NT2/D1 (cell line): Measurements from ENCODE around the gene TSPAN9.

Source experiments
- DNase-seq: peaks from one replicate; pipeline ENCODE4 v3.0.0-alpha.2; 2011; ENCODE audit warnings: low read depth, low spot score
- H3K27me3 ChIP-seq: 2 replicates; pipeline ENCODE4 v1.6.0; 2011; ENCODE audit warnings: mild to moderate bottlenecking; ENCODE audit not compliant: insufficient read length, insufficient read depth
- H3K36me3 ChIP-seq: 2 replicates; pipeline ENCODE4 v1.6.1; 2011; ENCODE audit warnings: mild to moderate bottlenecking, low read length, mixed read lengths; ENCODE audit not compliant: insufficient read depth, insufficient read length
- H3K4me1 ChIP-seq: 2 replicates; pipeline ENCODE4 v1.5.1; 2011; ENCODE audit not compliant: insufficient read depth, insufficient read length
- H3K4me3 ChIP-seq: 2 replicates; pipeline ENCODE4 v1.5.1; 2011; ENCODE audit warnings: low read depth; ENCODE audit not compliant: insufficient read length
- H3K9ac ChIP-seq: 2 replicates; pipeline ENCODE4 v1.6.0; 2011; ENCODE audit warnings: low read depth; ENCODE audit not compliant: insufficient read length
- H3K9me3 ChIP-seq: 2 replicates; pipeline ENCODE4 v1.5.1; 2011; ENCODE audit warnings: mild to moderate bottlenecking, low read length; ENCODE audit not compliant: insufficient read depth
- SUZ12 ChIP-seq: IDR thresholded peaks from 2 replicates; pipeline ENCODE4 v1.6.1; 2011; ENCODE audit not compliant: insufficient read length, insufficient read depth; ENCODE audit errors: extremely low read depth
- YY1 ChIP-seq: IDR thresholded peaks from 2 replicates; pipeline ENCODE4 v1.6.1; 2011; ENCODE audit not compliant: insufficient read length, insufficient read depth
- ZNF274 ChIP-seq: IDR thresholded peaks from 2 replicates; pipeline ENCODE4 v1.6.1; 2011; ENCODE audit warnings: mild to moderate bottlenecking, low read depth, low read length

TSPAN9 gene

DNA sequence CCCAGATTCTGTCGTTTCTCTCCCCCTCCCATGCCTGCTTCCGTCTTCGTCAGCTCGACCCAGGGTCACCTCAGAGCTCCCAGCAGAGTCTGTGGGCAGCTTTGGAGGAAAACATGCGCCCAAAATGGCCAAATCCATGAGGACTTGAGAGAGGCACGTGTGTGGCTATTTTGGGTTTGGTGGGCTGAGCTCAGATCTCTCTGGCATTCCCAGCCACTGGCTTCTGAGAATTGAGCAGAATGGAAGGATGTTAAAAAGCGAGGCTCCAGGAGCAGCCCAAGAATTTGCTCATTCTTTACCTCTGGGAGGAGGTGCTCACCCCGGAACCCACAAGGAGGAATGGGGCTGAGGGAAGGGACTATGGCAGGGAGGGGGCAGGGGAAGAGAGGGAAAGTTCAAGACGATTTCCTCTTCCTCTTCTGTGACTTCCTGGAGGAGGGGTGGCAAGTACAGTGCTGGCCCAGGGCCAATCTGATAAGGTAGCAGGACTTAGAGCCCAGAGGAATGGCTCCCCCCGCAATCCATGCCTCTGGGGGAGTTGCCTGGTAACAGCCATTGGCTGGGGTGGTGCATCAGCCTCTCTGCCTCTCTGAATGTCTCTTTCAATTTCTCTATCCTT lies 20.1 kb downstream of the TSPAN9 start:
- Histone ChIP-seq H3K4me3 (no peak overlapping the region), H3K9me3 (peaks cover 17% of the 10 kb centered on the region; the same call in 1 of the 2 replicates), H3K27me3 (no peaks in the 10 kb centered on the region), H3K36me3 (peaks cover 10% of the 10 kb centered on the region), H3K9ac (no peak overlapping the region), H3K4me1 (peaks cover 15% of the 10 kb centered on the region)
- no peak for TF ChIP-seq YY1
- no peak for DNase-seq

DNA sequence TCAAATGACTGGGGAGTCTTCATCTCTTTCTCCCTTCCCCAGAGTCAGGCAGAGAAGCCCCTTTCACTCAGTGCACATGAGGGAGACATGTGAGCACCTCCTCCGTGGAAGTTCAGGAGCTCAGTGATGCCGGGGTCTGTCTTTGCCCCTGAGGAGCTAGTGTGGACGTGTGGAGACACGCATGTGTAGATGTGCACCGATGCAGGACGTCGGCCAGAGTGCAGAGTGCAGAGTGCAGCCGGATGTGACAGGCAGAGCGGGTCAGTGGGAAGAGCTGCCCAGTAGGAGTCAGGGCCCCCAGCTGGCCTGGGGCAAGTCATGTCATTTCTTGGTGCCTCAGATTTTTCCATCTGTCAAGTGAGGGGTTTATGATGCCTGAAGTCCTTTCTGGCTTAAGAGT lies 20.7 kb downstream of the TSPAN9 start:
- H3K9ac ChIP-seq = no peak overlapping the region
- TF ChIP-seq YY1 = no peak
- no peak for TF ChIP-seq SUZ12
- TF ChIP-seq ZNF274 = no peak

DNA sequence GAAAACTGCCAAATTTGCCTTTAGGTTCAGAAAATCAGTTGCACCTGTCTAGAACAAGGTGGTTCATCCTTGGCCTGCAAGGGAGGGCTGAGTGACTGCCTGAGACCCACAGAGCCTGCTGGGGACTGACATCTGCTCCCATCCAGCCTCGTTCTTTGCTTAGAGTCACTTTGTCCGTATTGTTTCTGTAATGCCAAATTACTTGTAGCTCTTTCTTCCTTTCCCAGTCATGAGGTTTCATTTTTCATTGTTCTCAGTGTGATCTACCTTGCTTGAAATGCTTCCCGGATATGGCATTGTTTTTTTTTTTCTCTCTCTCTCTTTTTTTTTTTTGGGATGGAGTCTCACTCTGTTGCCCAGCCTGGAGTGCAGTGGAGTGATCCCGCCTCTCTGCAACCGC lies 21.3 kb downstream of the TSPAN9 start:
- DNase-seq = no peak
- Histone ChIP-seq H3K27me3 (no peaks in the 10 kb centered on the region), H3K4me3 (no peak overlapping the region), H3K36me3 (no peaks in the 10 kb centered on the region), H3K9me3 (peaks cover 17% of the 10 kb centered on the region; the same call in 1 of the 2 replicates), H3K4me1 (peaks cover 10% of the 10 kb centered on the region), H3K9ac (no peak overlapping the region)
- TF ChIP-seq SUZ12 (no peak), ZNF274 (no peak), YY1 (no peak)

More for the DNA sequence above, 20.7 kb downstream of the TSPAN9 start:
- Histone ChIP-seq H3K9me3 (peaks cover 17% of the 10 kb centered on the region; the same call in 1 of the 2 replicates), H3K36me3 (peaks cover 6% of the 10 kb centered on the region), H3K27me3 (no peaks in the 10 kb centered on the region), H3K4me1 (peaks cover 10% of the 10 kb centered on the region), H3K4me3 (no peak overlapping the region)
- no peak for DNase-seq

DNA sequence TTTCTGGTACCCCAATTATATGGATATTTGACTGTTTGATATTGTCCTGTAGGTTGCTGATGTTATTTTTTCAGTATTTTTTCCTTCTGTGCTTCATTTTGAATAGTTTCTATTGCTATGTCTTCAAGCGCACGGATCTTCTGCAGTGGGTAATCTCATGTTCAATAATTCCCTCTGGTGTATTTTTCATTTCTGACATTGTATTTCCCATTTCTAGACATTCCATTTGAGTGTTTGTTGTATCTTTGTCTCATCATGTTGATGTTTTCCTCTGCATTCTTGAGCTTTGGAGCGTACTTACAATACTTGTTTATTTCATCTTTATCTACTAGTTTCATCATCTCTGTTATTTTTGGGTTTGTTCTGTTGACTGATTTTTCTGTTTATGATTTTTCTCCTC lies 22.0 kb downstream of the TSPAN9 start:
- H3K4me3 ChIP-seq = no peak overlapping the region
- TF ChIP-seq ZNF274 (no peak), SUZ12 (no peak), YY1 (no peak)
- peaks cover 13% of the 10 kb centered on the region; the same call in 1 of the 2 replicates for H3K9me3 ChIP-seq
- peaks cover 15% of the 10 kb centered on the region for H3K4me1 ChIP-seq
- no peaks in the 10 kb centered on the region for H3K36me3 ChIP-seq
- H3K27me3 ChIP-seq = no peaks in the 10 kb centered on the region
- DNase-seq = no peak
- H3K9ac ChIP-seq = no peak overlapping the region

DNA sequence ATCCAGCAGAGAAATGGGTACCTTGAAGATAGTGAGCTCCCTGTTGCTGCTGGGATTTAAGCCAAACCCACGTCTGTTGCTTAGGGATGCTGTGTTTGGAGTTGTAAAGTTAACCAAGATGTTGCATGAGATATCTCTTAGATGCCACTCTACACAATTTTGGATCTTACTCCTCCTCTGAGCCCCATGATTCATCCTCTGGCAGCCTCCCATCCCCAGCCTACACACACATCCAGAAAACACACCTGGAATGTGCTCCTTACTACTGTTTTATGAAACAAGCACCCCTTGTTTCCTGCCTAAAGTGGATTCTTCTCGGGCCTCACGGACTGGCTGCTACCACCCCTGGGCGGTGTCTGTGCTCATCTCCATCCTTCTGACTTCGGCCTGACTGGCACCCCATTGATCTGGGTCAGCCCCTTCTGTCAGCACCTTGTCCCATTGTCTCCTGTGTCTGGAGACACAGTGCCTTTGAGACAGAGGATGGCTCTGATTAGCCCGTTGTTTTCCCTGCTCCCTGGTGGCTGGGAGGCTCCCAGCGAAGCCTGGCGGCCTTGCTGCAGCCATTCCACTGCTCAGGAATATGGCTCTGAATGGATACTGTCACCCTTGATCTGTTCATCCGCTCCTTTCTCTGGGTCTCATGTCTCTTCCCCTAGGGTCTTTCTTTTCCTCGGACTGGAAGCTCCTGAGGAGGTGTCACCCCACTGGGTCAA lies 24.3 kb downstream of the TSPAN9 start:
- Histone ChIP-seq H3K9me3 (0 out of 2 replicates have a peak, but pooled peaks cover under 1% of the 10 kb centered on the region), H3K4me1 (peaks cover 34% of the 10 kb centered on the region), H3K4me3 (no peak overlapping the region), H3K36me3 (peaks cover 4% of the 10 kb centered on the region), H3K9ac (no peak overlapping the region), H3K27me3 (no peaks in the 10 kb centered on the region)
- DNase-seq = no peak
- no peak for TF ChIP-seq YY1
- TF ChIP-seq ZNF274 = no peak
- TF ChIP-seq SUZ12 = no peak

DNA sequence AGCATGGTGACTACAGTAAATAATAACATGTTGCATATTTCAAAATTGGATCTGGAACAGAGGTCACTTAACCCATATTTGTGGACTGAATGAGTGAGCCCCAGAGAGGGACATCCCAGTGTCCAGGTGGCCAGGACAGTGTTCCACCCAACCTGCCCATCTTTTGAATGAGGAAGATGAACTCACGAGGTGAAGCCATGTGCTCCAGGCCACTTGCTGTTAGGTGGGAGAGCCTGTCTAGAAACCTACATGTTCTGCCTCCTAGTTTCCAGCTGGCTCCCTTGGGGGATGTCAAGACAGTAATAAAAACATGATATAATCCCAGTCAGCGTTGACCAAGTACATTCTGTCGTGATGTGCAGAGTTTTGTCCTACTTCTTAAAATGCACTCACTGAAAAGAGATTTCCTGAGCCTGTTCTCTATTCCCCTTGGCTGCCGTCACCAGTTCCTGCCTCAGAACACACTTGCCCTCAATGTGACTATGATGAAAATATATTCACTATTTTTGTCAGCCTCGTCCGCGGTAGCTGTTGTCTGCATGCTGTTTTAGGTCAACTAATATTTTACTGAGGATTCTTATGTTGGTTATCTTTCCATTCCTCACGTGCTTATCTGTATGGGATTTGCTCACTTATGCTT lies 25.7 kb downstream of the TSPAN9 start:
- H3K9ac ChIP-seq = no peak overlapping the region
- no peak for DNase-seq
- TF ChIP-seq YY1 = no peak
- no peak for TF ChIP-seq ZNF274
- no peak for TF ChIP-seq SUZ12
- H3K9me3 ChIP-seq = no peaks in the 10 kb centered on the region
- no peak overlapping the region for H3K4me3 ChIP-seq
- no peaks in the 10 kb centered on the region for H3K27me3 ChIP-seq
- peaks cover 35% of the 10 kb centered on the region for H3K4me1 ChIP-seq
- peaks cover 4% of the 10 kb centered on the region for H3K36me3 ChIP-seq

DNA sequence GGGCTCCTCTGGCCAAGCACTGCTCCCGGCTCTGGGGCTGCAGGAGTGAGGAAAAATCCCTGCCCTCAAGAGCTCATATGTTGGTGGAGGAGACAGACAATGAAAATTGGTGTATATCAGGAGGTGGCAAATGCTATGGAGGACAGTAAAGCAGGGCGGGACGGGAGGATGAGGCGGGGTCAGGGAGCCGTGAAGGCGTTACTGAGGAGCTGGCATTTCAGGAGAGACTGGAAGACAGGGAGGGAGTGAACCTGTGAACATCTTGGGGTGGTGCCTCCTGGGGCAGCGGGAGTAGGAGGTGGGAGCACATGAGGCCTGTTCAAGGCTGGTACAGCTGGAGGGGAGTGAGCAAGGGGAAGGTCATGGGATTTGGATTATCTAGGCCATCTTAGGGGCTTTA lies 26.6 kb downstream of the TSPAN9 start:
- DNase-seq = no peak
- TF ChIP-seq YY1 (no peak), ZNF274 (no peak), SUZ12 (no peak)
- no peak overlapping the region for H3K9ac ChIP-seq
- H3K9me3 ChIP-seq = no peaks in the 10 kb centered on the region
- H3K27me3 ChIP-seq = no peaks in the 10 kb centered on the region
- peaks cover 34% of the 10 kb centered on the region for H3K4me1 ChIP-seq
- H3K4me3 ChIP-seq = no peak overlapping the region
- H3K36me3 ChIP-seq = peaks cover 4% of the 10 kb centered on the region
